HepG2 (cell line): Measurements from ENCODE around the gene NOTUM. TPM values are rescaled to one million over a fixed set of nuclear protein-coding genes. Genes with fewer than 3 reads are reported as not detected.

ENCODE experiments used
- CBX5 ChIP-seq: sonication (generic); formaldehyde crosslinking; IDR thresholded peaks from 2 replicates; pipeline ENCODE4 v1.4.0; 2020; ENCODE audit warnings: missing genetic modification reagents, borderline replicate concordance
- ELK4 ChIP-seq: sonication (generic); formaldehyde crosslinking; IDR thresholded peaks from 2 replicates; pipeline ENCODE4 v1.9.0; 2021; ENCODE audit warnings: missing genetic modification reagents, borderline replicate concordance
- GABPB1 ChIP-seq: IDR thresholded peaks from 2 replicates; pipeline ENCODE4 v1.6.1; 2016; ENCODE audit warnings: mild to moderate bottlenecking, missing genetic modification reagents, moderate library complexity, missing compliant biosample characterization
- HNRNPH1 ChIP-seq: fragments of 200-400 bp; formaldehyde crosslinking; optimal IDR thresholded peaks from 2 replicates; pipeline ENCODE3; 2017; ENCODE audit warnings: mild to moderate bottlenecking, low read depth, low read length
- HOXA3 ChIP-seq: sonication (generic); formaldehyde crosslinking; IDR thresholded peaks from 2 replicates; pipeline ENCODE4 v1.5.0; 2020; ENCODE audit warnings: missing genetic modification reagents
- JUNB ChIP-seq: sonication (generic); formaldehyde crosslinking; IDR thresholded peaks from 2 replicates; pipeline ENCODE4 v1.8.0; 2022; ENCODE audit warnings: missing genetic modification reagents, mild to moderate bottlenecking, borderline replicate concordance
- MAFF ChIP-seq: IDR thresholded peaks from 2 replicates; pipeline ENCODE4 v1.6.1; 2011; ENCODE audit warnings: low read depth, low read length, improper control_type of control experiment
- PRDM4 ChIP-seq: sonication (generic); formaldehyde crosslinking; IDR thresholded peaks from 2 replicates; pipeline ENCODE4 v1.9.0; 2021; ENCODE audit warnings: missing genetic modification reagents, borderline replicate concordance
- SIX4 ChIP-seq: sonication (generic); formaldehyde crosslinking; IDR thresholded peaks from 2 replicates; pipeline ENCODE4 v1.4.0; 2020; ENCODE audit warnings: missing genetic modification reagents
- TCF12 ChIP-seq, 2 experiments: fragments of 450-650 bp in 1 of 2; sonication (generic) in 1 of 2; formaldehyde crosslinking in 1 of 2; IDR thresholded peaks; 2 replicates each; pipeline versions ENCODE4 v1.6.1 to v1.8.0; 2017 to 2022; ENCODE audit warnings: antibody characterized with exemption in 1 of 2, mild to moderate bottlenecking in 1 of 2, missing genetic modification reagents in 1 of 2, moderate library complexity in 1 of 2
- THYN1 ChIP-seq: sonication (generic); formaldehyde crosslinking; IDR thresholded peaks from 2 replicates; pipeline ENCODE4 v1.8.1; 2023; ENCODE audit warnings: low read depth, mild to moderate bottlenecking, moderate library complexity, missing genetic modification reagents, borderline replicate concordance
- ZNF232 ChIP-seq: sonication (generic); formaldehyde crosslinking; IDR thresholded peaks from 2 replicates; pipeline ENCODE4 v1.4.0; 2020; ENCODE audit warnings: missing genetic modification reagents, borderline replicate concordance
- ZNF484 ChIP-seq: sonication (generic); formaldehyde crosslinking; IDR thresholded peaks from 2 replicates; pipeline ENCODE4 v1.5.1; 2020; ENCODE audit warnings: mild to moderate bottlenecking, low read depth, missing genetic modification reagents, borderline replicate concordance
- ZZZ3 ChIP-seq: sonication (generic); formaldehyde crosslinking; IDR thresholded peaks from 2 replicates; pipeline ENCODE4 v1.4.0; 2020; ENCODE audit warnings: missing genetic modification reagents, mild to moderate bottlenecking, borderline replicate concordance
- polyA plus RNA-seq, 8 experiments: library from polyadenylated mRNA; depleted of rRNA in 3 of 8; stranded (reverse) in 7 of 8; unstranded in 1 of 8; fragments of >200 nt; fragmentation: Illumina TruSeq in 4 of 8; extraction: Trizol in 4 of 8; gene quantifications; 2 replicates each; pipeline versions ENCODE4 v1.2.1 to v1.2.3, GENCODE V29; 2011 to 2016; ENCODE audit warnings: low read depth in 4 of 8, missing spikeins in 1 of 8, mixed read lengths in 1 of 8; ENCODE audit not compliant: insufficient read depth in 1 of 8
- total RNA-seq, 5 experiments: library from RNA; depleted of rRNA; stranded (reverse); fragments of >200 nt; fragmentation: Illumina TruSeq; extraction: Trizol; gene quantifications; 2 replicates each; pipeline ENCODE4 v1.2.3, GENCODE V29; 2016; ENCODE audit warnings: low read depth in 1 of 5
- TF ChIP-seq, protein P1 (sequence below): sonication (generic); formaldehyde crosslinking; IDR thresholded peaks from 2 replicates; pipeline ENCODE4 v1.5.1; 2020; ENCODE audit warnings: mild to moderate bottlenecking, missing genetic modification reagents, borderline replicate concordance
- TF ChIP-seq, protein P2 (sequence below): sonication (generic); formaldehyde crosslinking; IDR thresholded peaks from 2 replicates; pipeline ENCODE4 v1.5.1; 2020; ENCODE audit warnings: mild to moderate bottlenecking, missing genetic modification reagents, moderate library complexity

The NOTUM gene
- total and polyA plus RNA-seq, 2 of the 13 experiments (the other 11 are each of a cell fraction or from before 2014, with no cell fraction given): 150 to 160 TPM

DNA sequence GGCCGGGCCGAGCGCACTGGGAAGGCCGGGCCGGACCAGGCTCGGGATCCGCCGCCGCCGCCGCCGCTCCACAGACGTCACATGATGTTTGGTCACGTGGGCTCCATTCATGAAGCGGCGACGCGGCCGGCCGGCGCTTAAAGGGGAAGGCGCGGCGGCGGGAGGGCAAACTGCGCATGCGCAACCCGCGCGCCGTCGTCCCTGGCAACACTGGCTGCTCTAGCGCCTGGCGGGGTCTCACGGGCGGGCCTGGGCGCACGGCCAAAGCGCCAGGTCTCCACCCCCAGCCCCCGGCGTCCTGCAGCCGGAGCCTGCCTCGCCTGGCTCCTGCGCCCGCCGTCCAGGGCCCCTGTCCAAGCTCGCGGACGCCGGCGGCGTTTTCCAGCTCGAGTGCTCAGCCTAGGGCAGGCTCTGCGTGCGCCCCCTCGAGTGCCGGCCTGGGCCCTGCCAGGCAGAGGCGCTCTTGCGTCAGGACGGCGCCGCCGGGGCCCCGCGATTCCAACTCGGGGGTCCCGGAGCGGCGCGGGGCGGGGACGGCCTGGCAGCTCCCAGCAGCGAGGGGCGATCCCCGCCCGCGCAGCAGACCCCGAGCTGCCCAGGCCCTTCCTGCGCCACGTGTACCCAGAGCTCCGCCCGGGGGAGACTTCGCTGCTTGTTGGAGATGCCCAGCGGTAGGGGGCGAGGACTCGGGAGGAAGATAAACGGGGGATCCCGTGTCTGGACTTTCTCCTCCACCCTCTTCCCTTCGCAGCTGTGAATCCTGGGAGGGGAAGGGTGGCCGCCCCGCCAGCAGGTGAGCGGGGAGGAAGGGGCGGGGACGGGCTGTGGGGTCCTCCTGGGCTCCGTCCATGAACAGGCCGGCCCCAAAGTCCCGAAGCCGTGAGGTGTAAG lies 33.1 kb downstream of the NOTUM start, which contains the start of gene MAFG (continued):
- no peak for TF ChIP-seq THYN1 (CRISPR knock-in tag)
- peak; percentile 48; the same call in 1 of the 2 replicates for TF ChIP-seq PRDM4 (CRISPR knock-in tag)
- TF ChIP-seq CBX5 (CRISPR knock-in tag): peak; percentile 14; the same call in 1 of the 2 replicates
- TF ChIP-seq, protein P1, sequence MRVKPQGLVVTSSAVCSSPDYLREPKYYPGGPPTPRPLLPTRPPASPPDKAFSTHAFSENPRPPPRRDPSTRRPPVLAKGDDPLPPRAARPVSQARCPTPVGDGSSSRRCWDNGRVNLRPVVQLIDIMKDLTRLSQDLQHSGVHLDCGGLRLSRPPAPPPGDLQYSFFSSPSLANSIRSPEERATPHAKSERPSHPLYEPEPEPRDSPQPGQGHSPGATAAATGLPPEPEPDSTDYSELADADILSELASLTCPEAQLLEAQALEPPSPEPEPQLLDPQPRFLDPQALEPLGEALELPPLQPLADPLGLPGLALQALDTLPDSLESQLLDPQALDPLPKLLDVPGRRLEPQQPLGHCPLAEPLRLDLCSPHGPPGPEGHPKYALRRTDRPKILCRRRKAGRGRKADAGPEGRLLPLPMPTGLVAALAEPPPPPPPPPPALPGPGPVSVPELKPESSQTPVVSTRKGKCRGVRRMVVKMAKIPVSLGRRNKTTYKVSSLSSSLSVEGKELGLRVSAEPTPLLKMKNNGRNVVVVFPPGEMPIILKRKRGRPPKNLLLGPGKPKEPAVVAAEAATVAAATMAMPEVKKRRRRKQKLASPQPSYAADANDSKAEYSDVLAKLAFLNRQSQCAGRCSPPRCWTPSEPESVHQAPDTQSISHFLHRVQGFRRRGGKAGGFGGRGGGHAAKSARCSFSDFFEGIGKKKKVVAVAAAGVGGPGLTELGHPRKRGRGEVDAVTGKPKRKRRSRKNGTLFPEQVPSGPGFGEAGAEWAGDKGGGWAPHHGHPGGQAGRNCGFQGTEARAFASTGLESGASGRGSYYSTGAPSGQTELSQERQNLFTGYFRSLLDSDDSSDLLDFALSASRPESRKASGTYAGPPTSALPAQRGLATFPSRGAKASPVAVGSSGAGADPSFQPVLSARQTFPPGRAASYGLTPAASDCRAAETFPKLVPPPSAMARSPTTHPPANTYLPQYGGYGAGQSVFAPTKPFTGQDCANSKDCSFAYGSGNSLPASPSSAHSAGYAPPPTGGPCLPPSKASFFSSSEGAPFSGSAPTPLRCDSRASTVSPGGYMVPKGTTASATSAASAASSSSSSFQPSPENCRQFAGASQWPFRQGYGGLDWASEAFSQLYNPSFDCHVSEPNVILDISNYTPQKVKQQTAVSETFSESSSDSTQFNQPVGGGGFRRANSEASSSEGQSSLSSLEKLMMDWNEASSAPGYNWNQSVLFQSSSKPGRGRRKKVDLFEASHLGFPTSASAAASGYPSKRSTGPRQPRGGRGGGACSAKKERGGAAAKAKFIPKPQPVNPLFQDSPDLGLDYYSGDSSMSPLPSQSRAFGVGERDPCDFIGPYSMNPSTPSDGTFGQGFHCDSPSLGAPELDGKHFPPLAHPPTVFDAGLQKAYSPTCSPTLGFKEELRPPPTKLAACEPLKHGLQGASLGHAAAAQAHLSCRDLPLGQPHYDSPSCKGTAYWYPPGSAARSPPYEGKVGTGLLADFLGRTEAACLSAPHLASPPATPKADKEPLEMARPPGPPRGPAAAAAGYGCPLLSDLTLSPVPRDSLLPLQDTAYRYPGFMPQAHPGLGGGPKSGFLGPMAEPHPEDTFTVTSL (CRISPR knock-in tag): no peak
- no peak for TF ChIP-seq ELK4 (CRISPR knock-in tag)
- TF ChIP-seq, protein P2, sequence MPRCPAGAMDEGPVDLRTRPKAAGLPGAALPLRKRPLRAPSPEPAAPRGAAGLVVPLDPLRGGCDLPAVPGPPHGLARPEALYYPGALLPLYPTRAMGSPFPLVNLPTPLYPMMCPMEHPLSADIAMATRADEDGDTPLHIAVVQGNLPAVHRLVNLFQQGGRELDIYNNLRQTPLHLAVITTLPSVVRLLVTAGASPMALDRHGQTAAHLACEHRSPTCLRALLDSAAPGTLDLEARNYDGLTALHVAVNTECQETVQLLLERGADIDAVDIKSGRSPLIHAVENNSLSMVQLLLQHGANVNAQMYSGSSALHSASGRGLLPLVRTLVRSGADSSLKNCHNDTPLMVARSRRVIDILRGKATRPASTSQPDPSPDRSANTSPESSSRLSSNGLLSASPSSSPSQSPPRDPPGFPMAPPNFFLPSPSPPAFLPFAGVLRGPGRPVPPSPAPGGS: peak; percentile 93; the same call in 1 of the 2 replicates
- TF ChIP-seq MAFF: no peak
- no peak for TF ChIP-seq JUNB (CRISPR knock-in tag)
- peak; percentile 52 for TF ChIP-seq HNRNPH1
- no peak for TF ChIP-seq ZNF484 (CRISPR knock-in tag)
- no peak for TF ChIP-seq SIX4 (CRISPR knock-in tag)
- peak; percentile 90; the same call in 1 of the 2 replicates for TF ChIP-seq ZZZ3 (CRISPR knock-in tag)
- peak; percentile 60 for TF ChIP-seq GABPB1 (CRISPR knock-in tag)
- TF ChIP-seq HOXA3 (CRISPR knock-in tag): peak; percentile 60
- TF ChIP-seq ZNF232 (CRISPR knock-in tag): 0 out of 2 replicates have a peak, but pooled peaks have one; percentile 42
- no peak for TF ChIP-seq TCF12 (IDR thresholded peaks at IDR 0.05)
- TF ChIP-seq TCF12 (CRISPR knock-in tag; IDR thresholded peaks at IDR 0.05): peak; percentile 80; the same call in 1 of the 2 replicates
